ENCODE data around the gene CEP43. TPM values are rescaled to one million over a fixed set of nuclear protein-coding genes. Genes with fewer than 3 reads are reported as not detected.

CEP43 gene
- total RNA-seq, 1 experiment from 2014 or later, result 25.1 TPM

GRCh38 chr6:166970091-166970490, 29.1 kb upstream of the CEP43 start:
- ChIA-PET POLR2A (no interaction called here), CTCF (no interaction called here)
- peaks cover 73% of the 10 kb centered on the region for H3K36me3 Mint-ChIP-seq
- peaks cover 17% of the 10 kb centered on the region for H3K4me1 Mint-ChIP-seq
- no peak overlapping the region for H3K4me3 Mint-ChIP-seq
- DNase-seq (ENCODE audit: low spot score) (no peak), ATAC-seq (no peak)
- no peak overlapping the region for H3K27ac Mint-ChIP-seq
- H3K27me3 Mint-ChIP-seq (ENCODE audit: low read depth), result peaks cover 68% of the 10 kb centered on the region
- no peak for TF ChIP-seq NFYB (CRISPR knock-in tag; conservative IDR thresholded peaks at IDR 0.05; ENCODE audit: low read depth)
- no peak for TF ChIP-seq ZNF138 (CRISPR knock-in tag; conservative IDR thresholded peaks at IDR 0.05)
- TF ChIP-seq ZNF263 (CRISPR knock-in tag; IDR thresholded peaks at IDR 0.05; ENCODE audit: low read depth), result no peak
- no peak for TF ChIP-seq JAZF1 (CRISPR knock-in tag; IDR thresholded peaks at IDR 0.05)
- no peak for TF ChIP-seq ESRRA (CRISPR knock-in tag; IDR thresholded peaks at IDR 0.05; ENCODE audit: borderline replicate concordance)
- TF ChIP-seq, protein P1, sequence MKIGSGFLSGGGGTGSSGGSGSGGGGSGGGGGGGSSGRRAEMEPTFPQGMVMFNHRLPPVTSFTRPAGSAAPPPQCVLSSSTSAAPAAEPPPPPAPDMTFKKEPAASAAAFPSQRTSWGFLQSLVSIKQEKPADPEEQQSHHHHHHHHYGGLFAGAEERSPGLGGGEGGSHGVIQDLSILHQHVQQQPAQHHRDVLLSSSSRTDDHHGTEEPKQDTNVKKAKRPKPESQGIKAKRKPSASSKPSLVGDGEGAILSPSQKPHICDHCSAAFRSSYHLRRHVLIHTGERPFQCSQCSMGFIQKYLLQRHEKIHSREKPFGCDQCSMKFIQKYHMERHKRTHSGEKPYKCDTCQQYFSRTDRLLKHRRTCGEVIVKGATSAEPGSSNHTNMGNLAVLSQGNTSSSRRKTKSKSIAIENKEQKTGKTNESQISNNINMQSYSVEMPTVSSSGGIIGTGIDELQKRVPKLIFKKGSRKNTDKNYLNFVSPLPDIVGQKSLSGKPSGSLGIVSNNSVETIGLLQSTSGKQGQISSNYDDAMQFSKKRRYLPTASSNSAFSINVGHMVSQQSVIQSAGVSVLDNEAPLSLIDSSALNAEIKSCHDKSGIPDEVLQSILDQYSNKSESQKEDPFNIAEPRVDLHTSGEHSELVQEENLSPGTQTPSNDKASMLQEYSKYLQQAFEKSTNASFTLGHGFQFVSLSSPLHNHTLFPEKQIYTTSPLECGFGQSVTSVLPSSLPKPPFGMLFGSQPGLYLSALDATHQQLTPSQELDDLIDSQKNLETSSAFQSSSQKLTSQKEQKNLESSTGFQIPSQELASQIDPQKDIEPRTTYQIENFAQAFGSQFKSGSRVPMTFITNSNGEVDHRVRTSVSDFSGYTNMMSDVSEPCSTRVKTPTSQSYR (CRISPR knock-in tag; IDR thresholded peaks at IDR 0.05), result no peak
- TF ChIP-seq ZNF317 (CRISPR knock-in tag; IDR thresholded peaks at IDR 0.05; ENCODE audit: borderline replicate concordance, low read depth), result no peak
- TF ChIP-seq TEAD1 (CRISPR knock-in tag; IDR thresholded peaks at IDR 0.05), result no peak
- no peak for TF ChIP-seq NR1H2 (CRISPR knock-in tag; IDR thresholded peaks at IDR 0.05)
- TF ChIP-seq PRRX2 (CRISPR knock-in tag; IDR thresholded peaks at IDR 0.05), result no peak
- no peak for TF ChIP-seq STAT6 (CRISPR knock-in tag; conservative IDR thresholded peaks at IDR 0.05; ENCODE audit: low read depth)
- TF ChIP-seq, protein P2, sequence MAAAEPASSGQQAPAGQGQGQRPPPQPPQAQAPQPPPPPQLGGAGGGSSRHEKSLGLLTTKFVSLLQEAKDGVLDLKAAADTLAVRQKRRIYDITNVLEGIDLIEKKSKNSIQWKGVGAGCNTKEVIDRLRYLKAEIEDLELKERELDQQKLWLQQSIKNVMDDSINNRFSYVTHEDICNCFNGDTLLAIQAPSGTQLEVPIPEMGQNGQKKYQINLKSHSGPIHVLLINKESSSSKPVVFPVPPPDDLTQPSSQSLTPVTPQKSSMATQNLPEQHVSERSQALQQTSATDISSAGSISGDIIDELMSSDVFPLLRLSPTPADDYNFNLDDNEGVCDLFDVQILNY (CRISPR knock-in tag; IDR thresholded peaks at IDR 0.05), result no peak
- no peak for TF ChIP-seq HMGA2 (CRISPR knock-in tag; IDR thresholded peaks at IDR 0.05)
- no peak for TF ChIP-seq ATF3 (CRISPR knock-in tag; conservative IDR thresholded peaks at IDR 0.05)
- TF ChIP-seq, protein P3, sequence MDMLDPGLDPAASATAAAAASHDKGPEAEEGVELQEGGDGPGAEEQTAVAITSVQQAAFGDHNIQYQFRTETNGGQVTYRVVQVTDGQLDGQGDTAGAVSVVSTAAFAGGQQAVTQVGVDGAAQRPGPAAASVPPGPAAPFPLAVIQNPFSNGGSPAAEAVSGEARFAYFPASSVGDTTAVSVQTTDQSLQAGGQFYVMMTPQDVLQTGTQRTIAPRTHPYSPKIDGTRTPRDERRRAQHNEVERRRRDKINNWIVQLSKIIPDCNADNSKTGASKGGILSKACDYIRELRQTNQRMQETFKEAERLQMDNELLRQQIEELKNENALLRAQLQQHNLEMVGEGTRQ (CRISPR knock-in tag; IDR thresholded peaks at IDR 0.05), result no peak
- TF ChIP-seq, protein P4, sequence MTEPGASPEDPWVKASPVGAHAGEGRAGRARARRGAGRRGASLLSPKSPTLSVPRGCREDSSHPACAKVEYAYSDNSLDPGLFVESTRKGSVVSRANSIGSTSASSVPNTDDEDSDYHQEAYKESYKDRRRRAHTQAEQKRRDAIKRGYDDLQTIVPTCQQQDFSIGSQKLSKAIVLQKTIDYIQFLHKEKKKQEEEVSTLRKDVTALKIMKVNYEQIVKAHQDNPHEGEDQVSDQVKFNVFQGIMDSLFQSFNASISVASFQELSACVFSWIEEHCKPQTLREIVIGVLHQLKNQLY (CRISPR knock-in tag; IDR thresholded peaks at IDR 0.05), result no peak
- peaks cover 45% of the 10 kb centered on the region for H3K9me3 Mint-ChIP-seq

GRCh38 chr6:166970776-166971175, 28.4 kb upstream of the CEP43 start:
- peaks cover 17% of the 10 kb centered on the region for H3K4me1 Mint-ChIP-seq
- ChIA-PET CTCF (no interaction called here), POLR2A (no interaction called here)
- peaks cover 61% of the 10 kb centered on the region for H3K27me3 Mint-ChIP-seq (ENCODE audit: low read depth)
- H3K36me3 Mint-ChIP-seq, result peaks cover 69% of the 10 kb centered on the region
- DNase-seq (ENCODE audit: low spot score) (no peak), ATAC-seq (no peak)
- no peak overlapping the region for H3K27ac Mint-ChIP-seq
- H3K4me3 Mint-ChIP-seq, result no peak overlapping the region
- H3K9me3 Mint-ChIP-seq, result peaks cover 41% of the 10 kb centered on the region
- TF ChIP-seq, protein P5, sequence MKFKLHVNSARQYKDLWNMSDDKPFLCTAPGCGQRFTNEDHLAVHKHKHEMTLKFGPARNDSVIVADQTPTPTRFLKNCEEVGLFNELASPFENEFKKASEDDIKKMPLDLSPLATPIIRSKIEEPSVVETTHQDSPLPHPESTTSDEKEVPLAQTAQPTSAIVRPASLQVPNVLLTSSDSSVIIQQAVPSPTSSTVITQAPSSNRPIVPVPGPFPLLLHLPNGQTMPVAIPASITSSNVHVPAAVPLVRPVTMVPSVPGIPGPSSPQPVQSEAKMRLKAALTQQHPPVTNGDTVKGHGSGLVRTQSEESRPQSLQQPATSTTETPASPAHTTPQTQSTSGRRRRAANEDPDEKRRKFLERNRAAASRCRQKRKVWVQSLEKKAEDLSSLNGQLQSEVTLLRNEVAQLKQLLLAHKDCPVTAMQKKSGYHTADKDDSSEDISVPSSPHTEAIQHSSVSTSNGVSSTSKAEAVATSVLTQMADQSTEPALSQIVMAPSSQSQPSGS (CRISPR knock-in tag; IDR thresholded peaks at IDR 0.05; ENCODE audit: borderline replicate concordance, low read depth), result no peak
- no peak for TF ChIP-seq NR2C2 (CRISPR knock-in tag; IDR thresholded peaks at IDR 0.05)
- TF ChIP-seq E2F1 (CRISPR knock-in tag; IDR thresholded peaks at IDR 0.05), result no peak
- TF ChIP-seq IRF2 (CRISPR knock-in tag; IDR thresholded peaks at IDR 0.05; ENCODE audit: borderline replicate concordance, low read depth), result no peak
- TF ChIP-seq GRHL2 (CRISPR knock-in tag; IDR thresholded peaks at IDR 0.05; ENCODE audit: insufficient replicate concordance, severe bottlenecking), result no peak
- TF ChIP-seq, protein P1 (CRISPR knock-in tag; IDR thresholded peaks at IDR 0.05), result no peak
